ENCODE data around the gene NTRK3. TPM values are rescaled to one million over a fixed set of nuclear protein-coding genes. Genes with fewer than 3 reads are reported as not detected.

The NTRK3 gene
- total RNA-seq, 1 experiment from 2014 or later = not detected

GRCh38 chr15:87919064-87919463 is 337.5 kb downstream of the NTRK3 start:
- Histone ChIP-seq H3K27me3 (ENCODE audit: insufficient read depth, low read depth) (no peaks in the 10 kb centered on the region), H3K79me2 (ENCODE audit: low read depth) (no peaks in the 10 kb centered on the region), H2AFZ (no peak overlapping the region), H3K27ac (no peak overlapping the region), H3K9me3 (ENCODE audit: insufficient read depth, low read depth) (no peaks in the 10 kb centered on the region), H3K4me3 (no peak overlapping the region), H3K9me2 (ENCODE audit: insufficient read depth) (no peaks in the 10 kb centered on the region), H3K36me3 (ENCODE audit: low read depth) (no peaks in the 10 kb centered on the region), H4K20me1 (ENCODE audit: insufficient read depth) (no peaks in the 10 kb centered on the region), H3F3A (ENCODE audit: insufficient read depth, low read depth) (no peaks in the 10 kb centered on the region), H3K4me1 (replicated peaks; ENCODE audit: insufficient read depth) (no peaks in the 10 kb centered on the region), H3K4me2 (no peak overlapping the region)
- POLR2A ChIA-PET (ENCODE audit: unreplicated experiment) = no interaction called here
- CTCF ChIA-PET = no interaction called here
- intact Hi-C loops (cut with micrococcal nuclease; ENCODE audit: unreplicated experiment) = no loop called here
- no peak for DNase-seq
- TF ChIP-seq CTCF (conservative IDR thresholded peaks at IDR 0.05) = no peak
- no peak for TF ChIP-seq EZH2 (IDR thresholded peaks at IDR 0.05; ENCODE audit: low read depth)
- BruUV-seq (replicated peaks) = no TSS peak

- no peaks in the 10 kb centered on the region for H3K36me3 ChIP-seq (ENCODE audit: low read depth)
- POLR2A ChIA-PET (ENCODE audit: unreplicated experiment) = no interaction called here
- no TSS peak for BruUV-seq (replicated peaks)
- H3F3A ChIP-seq (ENCODE audit: insufficient read depth, low read depth) = no peaks in the 10 kb centered on the region
- H3K9me3 ChIP-seq (ENCODE audit: insufficient read depth, low read depth) = no peaks in the 10 kb centered on the region
- H4K20me1 ChIP-seq (ENCODE audit: insufficient read depth) = no peaks in the 10 kb centered on the region
- no peaks in the 10 kb centered on the region for H3K79me2 ChIP-seq (ENCODE audit: low read depth)
- intact Hi-C loops (cut with micrococcal nuclease; ENCODE audit: unreplicated experiment) = no loop called here
- no peak overlapping the region for H3K4me3 ChIP-seq
- H3K4me1 ChIP-seq (replicated peaks; ENCODE audit: insufficient read depth) = no peaks in the 10 kb centered on the region
- H3K9me2 ChIP-seq (ENCODE audit: insufficient read depth) = no peaks in the 10 kb centered on the region
- TF ChIP-seq EZH2 (IDR thresholded peaks at IDR 0.05; ENCODE audit: low read depth) (no peak), CTCF (conservative IDR thresholded peaks at IDR 0.05) (no peak)
- H2AFZ ChIP-seq = no peak overlapping the region
- DNase-seq = no peak
- no peak overlapping the region for H3K4me2 ChIP-seq
- CTCF ChIA-PET = no interaction called here
- H3K27ac ChIP-seq = no peak overlapping the region
- H3K27me3 ChIP-seq (ENCODE audit: insufficient read depth, low read depth) = no peaks in the 10 kb centered on the region
These were observed 339.1 kb downstream of the NTRK3 start for GRCh38 chr15:87917480-87917879.

GRCh38 chr15:87916208-87916607 is 340.3 kb downstream of the NTRK3 start:
- CTCF ChIA-PET = no interaction called here
- no TSS peak for BruUV-seq (replicated peaks)
- no peak for DNase-seq
- Histone ChIP-seq H3K27me3 (ENCODE audit: insufficient read depth, low read depth) (no peaks in the 10 kb centered on the region), H3K9me3 (ENCODE audit: insufficient read depth, low read depth) (no peaks in the 10 kb centered on the region), H3K79me2 (ENCODE audit: low read depth) (no peaks in the 10 kb centered on the region), H3K4me2 (no peak overlapping the region), H2AFZ (no peak overlapping the region), H3K4me3 (no peak overlapping the region), H3F3A (ENCODE audit: insufficient read depth, low read depth) (no peaks in the 10 kb centered on the region), H3K4me1 (replicated peaks; ENCODE audit: insufficient read depth) (no peaks in the 10 kb centered on the region), H4K20me1 (ENCODE audit: insufficient read depth) (no peaks in the 10 kb centered on the region), H3K9me2 (ENCODE audit: insufficient read depth) (no peaks in the 10 kb centered on the region), H3K36me3 (ENCODE audit: low read depth) (no peaks in the 10 kb centered on the region), H3K27ac (no peak overlapping the region)
- intact Hi-C loops (cut with micrococcal nuclease; ENCODE audit: unreplicated experiment) = no loop called here
- POLR2A ChIA-PET (ENCODE audit: unreplicated experiment) = no interaction called here
- no peak for TF ChIP-seq CTCF (conservative IDR thresholded peaks at IDR 0.05)
- no peak for TF ChIP-seq EZH2 (IDR thresholded peaks at IDR 0.05; ENCODE audit: low read depth)

Data from PC-9 (cell line).